Stimulated activated CD4-positive, alpha-beta T cell treated with anti-CD3 and anti-CD28 coated beads, Interleukin-15, amount 100 ng/mL, for 48 hours (primary cell): Measurements from ENCODE around the gene SBNO1.
"Not testable (repeated sequence)": the region's sequence is repeated elsewhere in the genome, so short reads cannot be mapped to it uniquely, and the experiment has no call there.

Source experiments
- DNase-seq, 2 donors: peaks; one replicate each; pipeline ENCODE4 v3.0.0-alpha.2; 2020; ENCODE audit warnings: low read depth in 2 of 2

The SBNO1 gene

DNA sequence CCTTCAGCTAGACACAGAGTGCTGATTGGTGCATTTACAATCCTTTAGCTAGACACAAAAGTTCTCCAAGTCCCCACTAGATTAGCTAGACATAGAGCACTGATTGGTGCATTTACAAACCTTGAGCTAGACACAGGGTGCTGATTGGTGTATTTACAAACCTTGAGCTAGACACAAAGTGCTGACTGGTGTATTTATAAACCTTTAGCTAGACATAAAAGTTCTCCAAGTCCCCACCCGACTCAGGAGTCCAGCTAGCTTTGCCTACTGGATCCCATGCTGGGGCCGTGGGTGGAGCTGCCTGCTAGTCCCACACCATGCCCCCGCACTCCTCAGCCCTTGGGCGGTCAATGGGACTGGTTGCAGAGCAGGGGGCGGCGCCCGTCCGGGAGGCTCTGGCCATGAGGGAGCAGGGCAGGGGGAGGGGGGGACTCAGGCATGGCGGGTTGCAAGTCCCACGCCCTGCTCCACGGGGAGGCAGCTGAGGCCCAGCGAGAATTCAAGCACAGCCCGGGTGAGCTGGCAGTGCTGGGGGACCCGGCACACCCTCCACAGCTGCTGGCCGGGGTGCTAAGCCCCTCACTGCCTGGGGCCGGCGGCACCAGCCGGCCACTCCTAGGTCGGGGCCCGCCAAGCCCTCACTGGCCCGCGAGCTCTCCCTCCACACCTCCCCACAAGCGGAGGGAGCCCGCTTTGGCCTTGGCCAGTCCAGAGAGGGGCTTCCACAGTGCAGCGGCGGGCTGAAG is 115.5 kb downstream of the SBNO1 start:
- not testable (repeated sequence) for DNase-seq

DNA sequence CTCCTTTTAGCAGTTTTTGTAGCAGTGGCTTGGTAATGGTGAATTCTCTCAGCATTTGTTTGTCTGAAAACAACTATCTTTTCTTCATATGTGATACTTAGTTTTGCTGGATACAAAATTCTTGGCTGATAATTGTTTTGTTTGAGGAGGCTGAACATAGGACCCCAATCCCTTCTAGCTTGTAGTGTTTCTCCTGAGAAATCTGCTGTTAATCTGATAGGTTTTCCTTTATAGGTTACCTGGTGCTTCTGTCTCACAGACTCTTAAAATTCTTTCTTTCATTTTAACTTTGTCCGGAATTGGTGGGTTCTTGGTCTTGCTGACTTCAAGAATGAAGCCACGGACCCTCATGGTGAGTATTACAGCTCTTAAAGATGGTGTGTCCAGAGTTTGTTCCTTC is 116.5 kb downstream of the SBNO1 start:
- not testable (repeated sequence) for DNase-seq

DNA sequence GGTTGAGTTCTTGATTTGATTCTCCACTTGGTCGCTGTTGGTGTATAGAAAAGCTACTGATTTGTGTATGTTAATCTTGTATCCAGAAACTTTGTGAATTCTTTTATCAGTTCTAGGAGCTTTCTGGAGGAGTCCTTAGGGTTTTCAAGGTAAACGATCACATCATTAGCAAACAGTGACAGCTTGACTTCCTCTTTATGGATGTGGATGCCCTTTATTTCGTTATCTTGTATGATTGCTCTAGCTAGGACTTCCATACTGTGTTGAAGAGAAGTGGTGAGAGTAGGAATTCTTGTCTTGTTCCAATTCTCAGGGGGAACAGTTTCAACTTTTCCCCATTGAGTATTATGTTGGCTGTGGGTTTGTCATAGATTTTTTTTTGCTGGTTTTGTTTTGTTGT is 119.0 kb downstream of the SBNO1 start:
- DNase-seq, result no peak

DNA sequence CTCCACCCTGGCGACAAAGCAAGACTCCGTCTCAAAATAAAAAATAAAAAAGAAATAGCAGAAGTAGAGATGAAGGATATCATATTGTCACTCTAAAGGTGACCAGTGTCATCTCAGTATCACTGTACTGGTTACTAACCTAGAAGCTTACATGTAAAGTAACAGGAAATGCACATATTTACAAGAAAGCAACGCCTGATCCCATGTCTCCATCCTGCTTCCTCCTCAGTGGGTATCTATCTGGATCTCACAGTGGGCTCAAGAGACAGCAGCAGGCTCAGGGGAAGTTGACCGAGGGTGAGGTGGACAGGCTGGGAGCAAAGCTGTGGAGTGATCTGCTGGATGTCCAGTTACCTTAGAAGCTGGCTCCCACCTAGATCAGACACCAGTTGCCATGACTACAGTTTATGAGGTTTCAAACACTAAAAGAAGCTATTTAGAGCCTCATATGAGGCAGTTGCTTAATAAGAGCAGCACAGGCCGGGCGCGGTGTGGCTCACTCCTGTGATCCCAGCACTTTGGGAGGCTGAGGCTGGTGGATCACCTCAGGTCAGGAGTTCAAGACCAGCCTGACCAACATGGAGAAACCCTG is 120.9 kb downstream of the SBNO1 start:
- no peak for DNase-seq

DNA sequence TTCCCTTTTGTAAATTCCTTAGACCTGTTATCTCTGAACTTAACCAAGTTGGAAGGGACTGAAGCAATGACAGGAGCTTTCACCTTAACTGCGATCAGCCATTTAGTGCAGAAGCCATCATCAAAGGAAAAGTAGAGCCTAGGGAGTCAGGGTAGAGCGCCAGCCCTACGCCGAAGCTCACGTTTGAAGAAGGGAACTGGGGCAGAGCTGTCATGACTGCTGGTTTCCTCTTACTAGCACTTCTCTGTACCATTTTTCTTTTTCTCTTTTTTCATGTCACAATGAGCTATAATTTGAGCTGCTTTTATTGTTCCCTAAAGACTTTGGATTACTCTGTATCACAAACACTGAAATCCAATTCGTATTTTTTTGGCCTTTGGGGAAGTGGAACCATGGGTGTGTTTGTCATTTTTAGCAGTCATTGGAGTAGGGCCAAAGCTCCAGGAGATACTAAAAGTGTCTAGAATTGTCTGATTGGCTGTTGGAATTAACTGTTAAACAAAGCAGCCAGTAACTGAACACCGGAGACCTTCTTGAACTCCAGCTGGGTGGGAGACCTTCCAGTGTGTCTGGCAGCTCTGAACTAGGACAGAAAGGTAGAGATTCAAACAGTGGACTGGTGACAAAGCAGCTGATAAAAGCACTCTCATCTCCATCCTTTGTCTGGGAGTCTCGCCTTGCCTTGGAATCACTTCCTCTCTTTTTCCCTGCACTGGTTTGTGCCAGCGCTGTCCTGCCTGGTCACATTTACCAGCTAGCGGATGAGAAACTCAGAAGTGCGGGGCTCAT is 122.3 kb downstream of the SBNO1 start:
- DNase-seq, result no peak
